CD4-positive, alpha-beta T cell treated with Interleukin-17A for 1 hour (primary cell): ENCODE measurements around the gene RNASE13.

Experiments used
- DNase-seq: peaks from one replicate; pipeline ENCODE4 v3.0.0-alpha.2; 2020

Gene RNASE13

GRCh38 chr14:21063479-21063878, 28.9 kb upstream of the RNASE13 start:
- no peak for DNase-seq

- no peak for DNase-seq
Observed at GRCh38 chr14:21061347-21061668, 26.7 kb upstream of the RNASE13 start.

- DNase-seq: no peak
Observed at GRCh38 chr14:21060614-21061346, 26.2 kb upstream of the RNASE13 start.

GRCh38 chr14:21059842-21060613, 25.4 kb upstream of the RNASE13 start:
- no peak for DNase-seq

- no peak for DNase-seq
Observed at GRCh38 chr14:21058903-21059302, 24.3 kb upstream of the RNASE13 start.

- DNase-seq: no peak
Observed at GRCh38 chr14:21057803-21058675, 23.4 kb upstream of the RNASE13 start, which contains the start of gene RNASE8. TSS of gene RNASE8 (plus strand) at chr14:21057822. CDS start at chr14:21057893, 71 bp downstream.

GRCh38 chr14:21056520-21057163, 22.0 kb upstream of the RNASE13 start:
- DNase-seq: no peak

- no peak for DNase-seq
Observed at GRCh38 chr14:21055432-21056117, 21.0 kb upstream of the RNASE13 start.

GRCh38 chr14:21054768-21055145, 20.1 kb upstream of the RNASE13 start:
- no peak for DNase-seq

GRCh38 chr14:21054123-21054767, 19.6 kb upstream of the RNASE13 start:
- DNase-seq: no peak

- DNase-seq: no peak
Observed at GRCh38 chr14:21053184-21054122, 18.8 kb upstream of the RNASE13 start.

GRCh38 chr14:21050597-21050996, 16.0 kb upstream of the RNASE13 start:
- no peak for DNase-seq

- DNase-seq: no peak
Observed at GRCh38 chr14:21049271-21049673, 14.7 kb upstream of the RNASE13 start.

- no peak for DNase-seq
Observed at GRCh38 chr14:21048638-21049037, 14.0 kb upstream of the RNASE13 start.

- DNase-seq: no peak
Observed at GRCh38 chr14:21047378-21047781, 12.8 kb upstream of the RNASE13 start.

- DNase-seq: peak; percentile 42
Observed at GRCh38 chr14:21043974-21044618, 9.5 kb upstream of the RNASE13 start.

- no peak for DNase-seq
Observed at GRCh38 chr14:21043387-21043973, 8.9 kb upstream of the RNASE13 start.

GRCh38 chr14:21042918-21043317, 8.3 kb upstream of the RNASE13 start:
- no peak for DNase-seq

- DNase-seq: no peak
Observed at GRCh38 chr14:21041676-21042433, 7.2 kb upstream of the RNASE13 start, which contains the start of gene RNASE7. TSS of gene RNASE7 (plus strand) at chr14:21042362. CDS start at chr14:21042993, 631 bp downstream.
